Smooth muscle cell (in vitro differentiated cells): ENCODE results near the gene FBRS. TPM values are rescaled to one million over a fixed set of nuclear protein-coding genes. Genes with fewer than 3 reads are reported as not detected.
"Not testable (repeated sequence)": the region's sequence is repeated elsewhere in the genome, so short reads cannot be mapped to it uniquely, and the experiment has no call there.

ENCODE experiments used
- DNase-seq: peaks from one replicate; lab custom pipeline; 2025; ENCODE audit not compliant: unreplicated experiment; lab: John Stamatoyannopoulos, UW
- H2AFZ ChIP-seq: fragments of 200-600 bp; sonication (generic); 2 replicates; pipeline ENCODE4 v1.6.0; 2016; ENCODE audit warnings: antibody characterized with exemption, low read depth, mild to moderate bottlenecking
- H3F3A ChIP-seq: fragments of 200-600 bp; sonication (generic); 2 replicates; pipeline ENCODE4 v1.6.0; 2017; ENCODE audit warnings: antibody characterized with exemption, low read depth
- H3K27ac ChIP-seq: fragments of 200-600 bp; sonication (generic); 2 replicates; pipeline ENCODE4 v1.5.1; 2016; ENCODE audit warnings: low read depth, mild to moderate bottlenecking
- H3K27me3 ChIP-seq: fragments of 200-600 bp; sonication (generic); 2 replicates; pipeline ENCODE4 v1.6.1; 2016; ENCODE audit warnings: low read depth, mild to moderate bottlenecking
- H3K36me3 ChIP-seq: fragments of 200-600 bp; sonication (generic); 2 replicates; pipeline ENCODE4 v1.5.1; 2016; ENCODE audit warnings: low read depth
- H3K4me1 ChIP-seq: fragments of 200-600 bp; sonication (generic); 2 replicates; pipeline ENCODE4 v1.5.1; 2016; ENCODE audit warnings: low read depth
- H3K4me2 ChIP-seq: fragments of 200-600 bp; sonication (generic); 2 replicates; pipeline ENCODE4 v1.6.0; 2016; ENCODE audit warnings: mild to moderate bottlenecking
- H3K4me3 ChIP-seq: fragments of 200-600 bp; sonication (generic); 2 replicates; pipeline ENCODE4 v1.5.1; 2016; ENCODE audit warnings: mild to moderate bottlenecking
- H3K79me2 ChIP-seq: fragments of 200-600 bp; sonication (generic); 2 replicates; pipeline ENCODE4 v1.6.0; 2016; ENCODE audit warnings: low read depth, mild to moderate bottlenecking
- H3K9ac ChIP-seq: fragments of 200-600 bp; sonication (generic); 2 replicates; pipeline ENCODE4 v1.6.0; 2016; ENCODE audit warnings: low read depth
- H3K9me3 ChIP-seq: fragments of 200-600 bp; sonication (generic); replicated peaks from 2 replicates; pipeline ENCODE4 v1.5.1; 2016; ENCODE audit warnings: low read depth
- H4K20me1 ChIP-seq: fragments of 200-600 bp; sonication (generic); 2 replicates; pipeline ENCODE4 v1.6.0; 2016; ENCODE audit warnings: low read depth
- WGBS: methylation state at CpG from one replicate; pipeline ENCODE4 v1.1.7; 2016; ENCODE audit warnings: low lambda C conversion rate; 5-methylcytosine and 5-hydroxymethylcytosine counted together
- polyA plus RNA-seq: library from polyadenylated mRNA; unstranded; fragments of >200 nt; fragmentation: Nextera tagmentation; extraction: Ambion mirVana; gene quantifications from 2 replicates; pipeline ENCODE4 v1.2.1, GENCODE V29; 2016
- total RNA-seq: library from RNA; depleted of rRNA; stranded (reverse); fragments of >200 nt; gene quantifications from 2 replicates; pipeline ENCODE4 v1.2.3, GENCODE V29; 2014
- TF ChIP-seq, protein P1 (sequence below): fragments of 200-600 bp; sonication (generic); IDR thresholded peaks from 2 replicates; pipeline ENCODE4 v1.5.1; 2017; ENCODE audit warnings: borderline replicate concordance, mild to moderate bottlenecking, antibody characterized with exemption; ENCODE audit not compliant: insufficient read depth, poor library complexity, severe bottlenecking

FBRS gene
- total and polyA plus RNA-seq, 2 experiments from 2014 or later: 18.3 to 21.9 TPM

DNA sequence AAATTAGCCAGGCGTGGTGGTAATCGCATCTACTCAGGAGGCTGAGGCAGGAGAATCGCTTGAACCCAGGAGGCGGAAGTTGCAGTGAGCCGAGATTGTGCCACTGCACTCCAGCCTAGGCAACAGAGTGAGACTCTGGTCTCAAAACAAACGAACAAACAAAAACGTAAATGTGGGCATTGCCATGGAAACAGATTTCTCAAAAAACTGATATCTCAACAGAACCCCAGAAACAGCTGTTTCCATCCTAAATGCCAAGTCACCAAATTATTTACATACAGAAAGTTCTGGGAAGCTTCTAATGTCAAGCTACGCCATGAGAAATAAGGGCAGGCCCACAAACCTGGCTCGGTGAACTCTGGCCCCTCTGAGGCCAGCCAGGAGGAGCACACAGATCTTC, 32.0 kb upstream of the FBRS start:
- Histone ChIP-seq H3K79me2 (no peaks in the 10 kb centered on the region), H3K4me1 (no peaks in the 10 kb centered on the region), H4K20me1 (no peaks in the 10 kb centered on the region), H3K4me3 (no peak overlapping the region), H3K36me3 (no peaks in the 10 kb centered on the region), H3K27ac (no peak overlapping the region), H3K9me3 (no peaks in the 10 kb centered on the region), H3K4me2 (no peak overlapping the region), H2AFZ (no peak overlapping the region), H3K27me3 (no peaks in the 10 kb centered on the region), H3F3A (no peaks in the 10 kb centered on the region), H3K9ac (no peak overlapping the region)
- TF ChIP-seq, protein P1, sequence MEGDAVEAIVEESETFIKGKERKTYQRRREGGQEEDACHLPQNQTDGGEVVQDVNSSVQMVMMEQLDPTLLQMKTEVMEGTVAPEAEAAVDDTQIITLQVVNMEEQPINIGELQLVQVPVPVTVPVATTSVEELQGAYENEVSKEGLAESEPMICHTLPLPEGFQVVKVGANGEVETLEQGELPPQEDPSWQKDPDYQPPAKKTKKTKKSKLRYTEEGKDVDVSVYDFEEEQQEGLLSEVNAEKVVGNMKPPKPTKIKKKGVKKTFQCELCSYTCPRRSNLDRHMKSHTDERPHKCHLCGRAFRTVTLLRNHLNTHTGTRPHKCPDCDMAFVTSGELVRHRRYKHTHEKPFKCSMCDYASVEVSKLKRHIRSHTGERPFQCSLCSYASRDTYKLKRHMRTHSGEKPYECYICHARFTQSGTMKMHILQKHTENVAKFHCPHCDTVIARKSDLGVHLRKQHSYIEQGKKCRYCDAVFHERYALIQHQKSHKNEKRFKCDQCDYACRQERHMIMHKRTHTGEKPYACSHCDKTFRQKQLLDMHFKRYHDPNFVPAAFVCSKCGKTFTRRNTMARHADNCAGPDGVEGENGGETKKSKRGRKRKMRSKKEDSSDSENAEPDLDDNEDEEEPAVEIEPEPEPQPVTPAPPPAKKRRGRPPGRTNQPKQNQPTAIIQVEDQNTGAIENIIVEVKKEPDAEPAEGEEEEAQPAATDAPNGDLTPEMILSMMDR: no peak
- WGBS: 95% methylated on average over 9 of the region's 9 CpGs
- no peak for DNase-seq

DNA sequence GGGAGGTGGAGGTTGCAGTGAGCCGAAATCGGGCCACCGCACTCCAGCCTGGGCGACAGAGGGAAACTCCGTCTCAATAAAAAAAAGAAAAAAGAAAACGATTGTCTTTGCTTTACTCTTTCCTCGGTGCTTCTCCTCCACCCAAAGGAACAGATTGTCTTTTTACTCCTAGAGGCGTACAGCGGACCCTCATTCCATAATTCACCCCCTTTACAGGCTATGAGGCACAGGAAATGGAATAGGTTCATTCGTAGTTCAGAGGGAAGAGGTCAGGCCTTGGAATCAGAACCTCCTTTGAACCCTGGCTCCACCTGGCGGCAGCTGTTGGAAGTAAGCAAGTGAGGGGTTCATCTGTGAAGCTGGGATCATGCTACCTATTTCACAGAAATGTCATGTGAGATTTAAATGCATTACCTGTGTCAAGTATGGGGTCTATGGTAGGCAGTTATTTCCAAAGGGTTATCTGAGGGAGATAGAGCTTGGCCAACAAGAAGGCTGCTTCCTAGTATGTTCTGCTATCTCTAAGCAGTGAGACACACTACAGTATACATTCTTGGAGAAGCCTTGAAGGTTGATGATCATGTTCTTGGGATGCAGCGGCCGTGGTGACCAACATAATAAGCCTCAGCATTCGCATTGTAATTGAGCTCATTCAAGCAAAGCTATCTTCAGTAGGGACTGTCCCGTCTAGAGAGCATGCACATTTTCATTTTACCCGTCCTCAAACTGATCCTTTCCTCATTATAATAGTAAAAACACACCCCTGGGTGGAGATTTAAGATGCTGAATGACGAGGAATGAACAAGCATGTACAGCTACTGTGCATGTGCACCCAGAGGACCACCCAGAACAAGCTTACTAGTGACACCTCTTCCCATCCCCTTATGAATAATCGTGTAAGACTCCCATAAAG, 29.3 kb upstream of the FBRS start:
- TF ChIP-seq, protein P1: peak; percentile 82
- peak; percentile 47 for DNase-seq
- H3K9ac ChIP-seq: no peak overlapping the region
- H3K27ac ChIP-seq: no peak overlapping the region
- H3K4me3 ChIP-seq: peak overlapping the region; percentile 25
- whole genome bisulfite sequencing: 53% methylated on average over 18 of the region's 18 CpGs
- peak overlapping the region; percentile 71 for H3K4me2 ChIP-seq
- H3K27me3 ChIP-seq: no peaks in the 10 kb centered on the region
- H3K79me2 ChIP-seq: no peaks in the 10 kb centered on the region
- H4K20me1 ChIP-seq: no peaks in the 10 kb centered on the region
- H3K36me3 ChIP-seq: no peaks in the 10 kb centered on the region
- H2AFZ ChIP-seq: peak overlapping the region; percentile 94
- H3K4me1 ChIP-seq: no peaks in the 10 kb centered on the region
- H3K9me3 ChIP-seq: no peaks in the 10 kb centered on the region
- H3F3A ChIP-seq: no peaks in the 10 kb centered on the region

DNA sequence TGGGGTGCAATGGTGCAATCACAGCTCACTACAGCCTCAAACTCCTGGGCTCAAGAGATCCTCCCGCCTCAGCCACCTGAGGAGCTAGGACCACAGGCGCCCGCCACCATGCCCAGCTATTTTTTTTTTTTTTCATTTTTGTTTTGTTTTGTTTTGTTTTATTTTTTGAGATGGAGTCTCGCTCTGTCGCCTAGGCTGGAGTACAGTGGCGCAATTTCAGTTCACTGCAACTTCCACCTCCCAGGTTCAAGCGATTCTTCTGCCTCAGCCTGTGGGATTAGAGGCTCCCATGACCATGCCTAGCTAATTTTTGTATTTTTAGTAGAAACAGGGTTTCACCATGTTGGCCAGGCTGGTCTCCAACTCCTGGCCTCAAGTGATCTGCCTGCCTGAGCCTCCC, 25.8 kb upstream of the FBRS start:
- not testable (repeated sequence) for DNase-seq, H3K9ac ChIP-seq, H3K36me3 ChIP-seq, H3F3A ChIP-seq, H3K4me3 ChIP-seq, H4K20me1 ChIP-seq, H3K79me2 ChIP-seq, H3K27me3 ChIP-seq, H3K4me1 ChIP-seq, H3K9me3 ChIP-seq, H2AFZ ChIP-seq, H3K4me2 ChIP-seq, H3K27ac ChIP-seq
- 97% methylated on average over 7 of the region's 7 CpGs for WGBS

DNA sequence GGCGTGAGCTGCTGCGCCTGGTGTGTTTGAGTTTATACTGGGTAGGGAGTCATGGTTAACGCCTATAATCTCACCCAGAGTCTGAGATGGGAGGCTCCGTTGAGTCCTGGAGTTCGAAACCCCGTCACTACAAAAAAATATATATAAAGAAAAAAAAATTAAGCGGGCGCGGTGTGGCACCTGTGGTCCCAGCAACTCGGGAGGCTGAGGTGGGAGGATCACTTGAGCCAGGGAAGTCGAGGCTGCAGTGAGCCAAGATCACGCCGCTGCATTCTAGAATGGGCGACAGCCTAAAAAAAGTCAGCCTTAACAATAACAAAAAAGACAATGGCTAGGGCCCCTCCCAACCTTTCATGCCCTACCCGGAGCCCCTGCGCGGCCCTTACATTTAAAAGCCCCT, 24.7 kb upstream of the FBRS start:
- Histone ChIP-seq H3K9ac (peak overlapping the region; percentile 84), H3K4me1 (no peaks in the 10 kb centered on the region), H3K4me2 (peak overlapping the region; percentile 91), H3K4me3 (peak overlapping the region; percentile 84), H3K27ac (peak overlapping the region; percentile 72), H3K27me3 (no peaks in the 10 kb centered on the region), H2AFZ (peak overlapping the region; percentile 50), H3K9me3 (no peaks in the 10 kb centered on the region), H4K20me1 (no peaks in the 10 kb centered on the region), H3K36me3 (no peaks in the 10 kb centered on the region), H3F3A (no peaks in the 10 kb centered on the region), H3K79me2 (peaks cover 7% of the 10 kb centered on the region)
- DNase-seq: no peak
- WGBS: 85% methylated on average over 17 of the region's 17 CpGs
- TF ChIP-seq, protein P1: no peak
